ENCODE measurements around the gene DUXA.

The DUXA gene

DNA sequence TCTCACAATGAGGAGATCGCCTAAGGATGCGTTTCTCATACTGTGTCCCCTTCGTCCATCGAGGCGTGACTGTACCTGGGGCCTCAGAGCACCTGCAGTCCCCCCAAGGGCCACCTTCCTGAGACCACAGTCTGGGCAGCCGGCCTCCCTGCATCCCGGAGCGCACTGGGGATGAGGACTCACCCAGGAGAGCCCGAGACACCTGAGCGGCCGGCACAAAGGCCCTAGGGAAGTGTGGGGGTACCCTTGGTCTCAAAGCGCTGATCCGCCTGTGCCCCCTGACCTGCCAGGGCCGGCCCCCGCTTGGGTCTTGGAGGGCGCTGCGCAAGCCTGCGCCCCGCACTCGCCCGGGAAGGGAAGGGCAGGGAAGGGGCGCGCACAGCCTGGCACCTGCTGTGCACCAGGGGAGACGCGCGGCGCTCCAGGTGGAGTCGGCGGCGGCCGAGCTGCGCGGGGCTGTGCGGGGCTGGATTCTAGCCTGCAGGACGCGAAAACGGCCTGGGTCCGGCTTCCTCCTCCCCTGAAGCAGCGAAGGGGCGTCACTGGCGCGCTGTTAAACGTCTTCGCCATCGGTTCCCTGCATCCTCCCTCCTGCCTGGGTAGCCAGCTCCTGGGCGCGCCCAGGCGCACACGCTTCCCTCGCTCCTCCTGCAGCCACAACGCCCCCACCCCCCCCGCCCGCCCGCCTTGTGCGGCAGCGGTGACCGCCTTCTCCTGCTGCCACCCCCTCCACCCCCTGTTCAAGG is 61.1 kb downstream of the DUXA start:
- DNase-seq (ENCODE audit: low read depth in 2 of 2): no peak
